Suprapubic skin (tissue), 4 donors: Measurements from ENCODE around the gene BMPER. TPM values are rescaled to one million over a fixed set of nuclear protein-coding genes. Genes with fewer than 3 reads are reported as not detected.

Experiments
- DNase-seq, 2 donors: peaks; one replicate each; pipeline ENCODE4 v3.0.0-alpha.2; 2019; ENCODE audit warnings: low spot score in 2 of 2
- H3K27ac ChIP-seq: fragments of 200-600 bp; sonication (generic); one replicate; pipeline ENCODE4 v1.5.1; 2019
- H3K27me3 ChIP-seq: fragments of 200-600 bp; sonication (generic); one replicate; pipeline ENCODE4 v1.5.1; 2019
- H3K36me3 ChIP-seq: fragments of 200-600 bp; sonication (generic); one replicate; pipeline ENCODE4 v1.5.1; 2019
- H3K4me1 ChIP-seq: fragments of 200-600 bp; sonication (generic); one replicate; pipeline ENCODE4 v1.5.1; 2019
- H3K4me3 ChIP-seq: fragments of 200-600 bp; sonication (generic); one replicate; pipeline ENCODE4 v1.5.1; 2019; ENCODE audit warnings: mild to moderate bottlenecking
- H3K9me3 ChIP-seq: fragments of 200-600 bp; sonication (generic); one replicate; pipeline ENCODE4 v1.5.1; 2019
- CTCF ChIP-seq, 2 donors: fragments of 200-600 bp in 1 of 2; fragments of 450-650 bp in 1 of 2; sonication (generic) in 1 of 2; IDR thresholded peaks; one replicate each; pipeline ENCODE4 v1.5.1; 2016 to 2019; ENCODE audit warnings: antibody characterized with exemption in 2 of 2, mild to moderate bottlenecking in 1 of 2, moderate library complexity in 1 of 2
- EP300 ChIP-seq: sonication (generic); formaldehyde crosslinking; IDR thresholded peaks from one replicate; pipeline ENCODE4 v1.6.1; 2017; ENCODE audit warnings: antibody characterized with exemption
- POLR2A ChIP-seq, 2 donors: fragments of 450-650 bp; IDR thresholded peaks; one replicate each; pipeline ENCODE4 v1.6.1; 2017; ENCODE audit warnings: antibody characterized with exemption in 2 of 2, mild to moderate bottlenecking in 2 of 2, moderate library complexity in 2 of 2
- POLR2AphosphoS5 ChIP-seq, 3 donors: sonication (generic); formaldehyde crosslinking; IDR thresholded peaks; one replicate each; pipeline ENCODE4 v1.6.1; 2017; ENCODE audit warnings: antibody characterized with exemption in 3 of 3
- WGBS: methylation state at CpG from one replicate; pipeline ENCODE4 v1.1.5; 2018; 5-methylcytosine and 5-hydroxymethylcytosine counted together
- total RNA-seq, 4 donors: library from RNA; depleted of rRNA; stranded (reverse); fragments of >200 nt; gene quantifications; one replicate each; pipeline ENCODE4 v1.1.0, GENCODE V29; 2016

BMPER gene
- total RNA-seq, 4 donors from 2014 or later, result 0.52 to 7.2 (median 1.2) TPM

- DNase-seq, result no peak
- no peaks in the 10 kb centered on the region for H3K27me3 ChIP-seq
- no peaks in the 10 kb centered on the region for H3K9me3 ChIP-seq
- no peak overlapping the region for H3K4me3 ChIP-seq
- H3K27ac ChIP-seq, result no peak overlapping the region
- no peaks in the 10 kb centered on the region for H3K4me1 ChIP-seq
- TF ChIP-seq POLR2AphosphoS5 (IDR thresholded peaks at IDR 0.05) (no peak), EP300 (no peak), CTCF (IDR thresholded peaks at IDR 0.05) (no peak), POLR2A (IDR thresholded peaks at IDR 0.05) (no peak)
- 49% methylated on average over 5 of the region's 5 CpGs for WGBS
- H3K36me3 ChIP-seq, result no peaks in the 10 kb centered on the region
These were observed 185.5 kb downstream of the BMPER start for GRCh38 chr7:34090816-34091215.

- 28% methylated on average over 4 of the region's 4 CpGs for WGBS
- H3K36me3 ChIP-seq, result no peaks in the 10 kb centered on the region
- H3K4me3 ChIP-seq, result no peak overlapping the region
- no peak for DNase-seq
- H3K27me3 ChIP-seq, result no peaks in the 10 kb centered on the region
- no peaks in the 10 kb centered on the region for H3K9me3 ChIP-seq
- H3K27ac ChIP-seq, result no peak overlapping the region
- no peaks in the 10 kb centered on the region for H3K4me1 ChIP-seq
- no peak for TF ChIP-seq EP300
- peak; percentile 8 to 21 for TF ChIP-seq CTCF (IDR thresholded peaks at IDR 0.05)
These were observed 186.1 kb downstream of the BMPER start for GRCh38 chr7:34091321-34091917.

DNA sequence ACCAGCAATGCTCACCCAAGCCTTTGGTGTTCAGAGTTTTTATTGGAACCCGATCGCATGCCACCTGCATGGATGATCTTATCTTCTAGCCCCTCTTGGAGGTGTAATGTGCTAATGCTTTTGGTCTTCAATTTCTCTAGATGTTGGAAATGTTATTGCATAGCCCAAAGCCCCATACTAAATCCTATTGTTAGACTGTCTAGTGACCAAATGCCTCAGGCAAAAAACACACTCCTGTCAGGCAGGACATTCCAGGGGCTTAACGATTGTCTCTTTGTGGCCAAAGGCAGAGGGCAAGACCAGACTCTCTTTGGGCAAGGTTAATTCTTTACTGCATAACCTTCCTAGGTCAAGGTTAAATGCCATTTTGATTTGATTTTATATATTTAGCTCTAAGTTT, 187.9 kb downstream of the BMPER start:
- Histone ChIP-seq H3K9me3 (no peaks in the 10 kb centered on the region), H3K4me3 (no peak overlapping the region), H3K27me3 (no peaks in the 10 kb centered on the region), H3K4me1 (no peaks in the 10 kb centered on the region), H3K36me3 (no peaks in the 10 kb centered on the region), H3K27ac (no peak overlapping the region)
- WGBS, result 87% methylated on average over 3 of the region's 3 CpGs
- DNase-seq, result no peak
- no peak for TF ChIP-seq POLR2AphosphoS5 (IDR thresholded peaks at IDR 0.05)
- TF ChIP-seq EP300, result no peak
- TF ChIP-seq POLR2A (IDR thresholded peaks at IDR 0.05), result no peak
- TF ChIP-seq CTCF (IDR thresholded peaks at IDR 0.05), result no peak

DNA sequence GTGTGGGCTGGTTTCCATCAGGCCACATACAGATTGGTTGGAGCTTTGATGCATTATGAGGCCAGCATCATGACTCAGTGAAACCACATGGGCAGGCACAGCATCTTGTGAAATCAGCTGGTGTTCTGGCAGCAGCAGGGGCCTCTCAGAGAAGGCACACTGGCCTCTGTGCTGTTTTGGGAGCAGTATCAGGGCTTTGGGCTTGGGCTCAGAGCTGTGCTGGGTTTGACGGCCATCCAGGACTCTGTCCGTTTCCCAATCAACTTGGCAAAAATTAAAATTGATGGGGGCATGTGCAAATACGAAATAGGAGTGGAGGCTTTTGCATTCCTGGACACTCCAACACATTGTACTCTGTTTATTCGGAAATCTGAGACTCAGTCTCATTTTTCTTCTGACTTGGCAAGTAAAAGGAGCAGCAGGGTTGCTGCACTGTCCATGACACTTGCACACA, 190.9 kb downstream of the BMPER start:
- Histone ChIP-seq H3K27me3 (no peaks in the 10 kb centered on the region), H3K4me1 (no peaks in the 10 kb centered on the region), H3K4me3 (no peak overlapping the region), H3K9me3 (no peaks in the 10 kb centered on the region), H3K36me3 (no peaks in the 10 kb centered on the region), H3K27ac (no peak overlapping the region)
- 71% methylated on average over 4 of the region's 4 CpGs for WGBS
- peak; percentile 83 to 86 for DNase-seq
- TF ChIP-seq POLR2AphosphoS5 (IDR thresholded peaks at IDR 0.05), result peak in 1 of 3 donors; percentile 63
- TF ChIP-seq EP300, result no peak

- no peaks in the 10 kb centered on the region for H3K9me3 ChIP-seq
- no peaks in the 10 kb centered on the region for H3K4me1 ChIP-seq
- H3K4me3 ChIP-seq, result no peak overlapping the region
- no peaks in the 10 kb centered on the region for H3K36me3 ChIP-seq
- H3K27ac ChIP-seq, result no peak overlapping the region
- no peak for DNase-seq
- TF ChIP-seq EP300, result no peak
- no peak for TF ChIP-seq POLR2A (IDR thresholded peaks at IDR 0.05)
- no peak for TF ChIP-seq CTCF (IDR thresholded peaks at IDR 0.05)
- no peak for TF ChIP-seq POLR2AphosphoS5 (IDR thresholded peaks at IDR 0.05)
- WGBS, result 63% methylated on average over 2 of the region's 2 CpGs
- no peaks in the 10 kb centered on the region for H3K27me3 ChIP-seq
These were observed 191.4 kb downstream of the BMPER start for GRCh38 chr7:34096777-34097176.

DNA sequence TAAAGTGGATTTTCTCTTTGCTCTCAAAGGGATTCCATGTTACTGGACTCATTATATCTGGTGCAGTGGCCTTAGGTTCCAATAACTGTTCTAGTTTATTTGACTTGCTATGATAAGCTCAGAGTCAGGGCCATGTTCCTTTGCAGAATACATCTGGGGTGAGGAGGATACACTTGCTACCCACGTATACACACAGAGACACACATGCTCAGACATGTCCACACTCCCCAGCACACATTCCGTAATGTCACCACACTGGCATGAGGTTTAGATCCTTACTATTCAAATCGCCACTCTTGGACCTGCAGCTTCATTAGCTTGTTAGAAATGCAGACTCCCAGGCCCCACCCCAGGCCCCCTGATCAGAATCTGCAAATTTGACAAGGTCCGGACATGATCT, 195.3 kb downstream of the BMPER start:
- no peaks in the 10 kb centered on the region for H3K27me3 ChIP-seq
- no peaks in the 10 kb centered on the region for H3K9me3 ChIP-seq
- H3K4me3 ChIP-seq, result no peak overlapping the region
- 63% methylated on average over 4 of the region's 4 CpGs for WGBS
- DNase-seq, result no peak
- no peaks in the 10 kb centered on the region for H3K4me1 ChIP-seq
- no peaks in the 10 kb centered on the region for H3K36me3 ChIP-seq
- no peak overlapping the region for H3K27ac ChIP-seq
- TF ChIP-seq POLR2A (IDR thresholded peaks at IDR 0.05), result no peak
